GM10248 (cell line): ENCODE data around the gene TSPAN5.

ENCODE experiments used
- CTCF ChIA-PET: fragments of 300-600 bp; sonication (Branson Sonifier 250); formaldehyde crosslinking; extraction: SDS; loops from one replicate; lab custom pipeline; 2021; ENCODE audit warnings: antibody characterized with exemption; lab: Yijun Ruan, JAX
- POLR2A ChIA-PET: fragments of 350-650 bp; sonication (Branson Sonifier 250); formaldehyde crosslinking; extraction: SDS; loops from one replicate; lab custom pipeline; 2020; ENCODE audit warnings: antibody characterized with exemption; lab: Yijun Ruan, JAX
- DNase-seq: peaks from one replicate; pipeline ENCODE4 v3.0.0; 2012; ENCODE audit errors: extremely low spot score
- TF ChIP-seq, protein P1 (sequence below): IDR thresholded peaks from 2 replicates; pipeline ENCODE4 v1.5.1; 2012; ENCODE audit warnings: mild to moderate bottlenecking, low read depth; ENCODE audit errors: extremely low read depth, missing control alignments, control extremely low read depth

TSPAN5 gene

GRCh38 chr4:98448908-98449307, 209.5 kb downstream of the TSPAN5 start:
- ChIA-PET CTCF (interaction anchor here (1.2 kb wide), 1 partner anchor 19 kb away, joined by 6 read pairs; no protein-coding TSS in a partner anchor), POLR2A (no interaction called here)
- DNase-seq: no peak
- TF ChIP-seq, protein P1, sequence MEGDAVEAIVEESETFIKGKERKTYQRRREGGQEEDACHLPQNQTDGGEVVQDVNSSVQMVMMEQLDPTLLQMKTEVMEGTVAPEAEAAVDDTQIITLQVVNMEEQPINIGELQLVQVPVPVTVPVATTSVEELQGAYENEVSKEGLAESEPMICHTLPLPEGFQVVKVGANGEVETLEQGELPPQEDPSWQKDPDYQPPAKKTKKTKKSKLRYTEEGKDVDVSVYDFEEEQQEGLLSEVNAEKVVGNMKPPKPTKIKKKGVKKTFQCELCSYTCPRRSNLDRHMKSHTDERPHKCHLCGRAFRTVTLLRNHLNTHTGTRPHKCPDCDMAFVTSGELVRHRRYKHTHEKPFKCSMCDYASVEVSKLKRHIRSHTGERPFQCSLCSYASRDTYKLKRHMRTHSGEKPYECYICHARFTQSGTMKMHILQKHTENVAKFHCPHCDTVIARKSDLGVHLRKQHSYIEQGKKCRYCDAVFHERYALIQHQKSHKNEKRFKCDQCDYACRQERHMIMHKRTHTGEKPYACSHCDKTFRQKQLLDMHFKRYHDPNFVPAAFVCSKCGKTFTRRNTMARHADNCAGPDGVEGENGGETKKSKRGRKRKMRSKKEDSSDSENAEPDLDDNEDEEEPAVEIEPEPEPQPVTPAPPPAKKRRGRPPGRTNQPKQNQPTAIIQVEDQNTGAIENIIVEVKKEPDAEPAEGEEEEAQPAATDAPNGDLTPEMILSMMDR: no peak

DNA sequence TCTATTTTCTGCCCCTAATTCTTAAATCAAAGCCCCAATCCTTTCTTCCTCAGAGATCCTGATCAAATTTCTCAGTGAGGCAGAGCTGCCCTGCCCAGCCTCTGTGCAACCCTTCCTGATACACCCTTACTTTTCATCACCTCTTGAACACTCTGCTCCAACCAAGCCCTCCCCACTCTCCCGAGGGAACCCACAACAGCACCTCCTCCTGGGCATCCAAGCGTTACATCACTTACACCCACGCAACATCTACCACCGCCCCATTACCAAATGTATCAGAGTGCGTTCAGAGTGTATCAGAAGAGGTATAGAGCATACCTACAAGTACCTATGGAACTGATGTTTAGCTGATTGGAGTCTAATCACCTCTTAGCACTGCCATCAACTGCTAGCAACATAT, 210.8 kb downstream of the TSPAN5 start:
- DNase-seq: no peak
- ChIA-PET POLR2A (no interaction called here), CTCF (interaction anchor here (1.1 to 1.9 kb wide), 3 partner anchors 11 to 20 kb away, joined by 3 to 8 read pairs (median 3); no protein-coding TSS in a partner anchor)
- TF ChIP-seq, protein P1: no peak

DNA sequence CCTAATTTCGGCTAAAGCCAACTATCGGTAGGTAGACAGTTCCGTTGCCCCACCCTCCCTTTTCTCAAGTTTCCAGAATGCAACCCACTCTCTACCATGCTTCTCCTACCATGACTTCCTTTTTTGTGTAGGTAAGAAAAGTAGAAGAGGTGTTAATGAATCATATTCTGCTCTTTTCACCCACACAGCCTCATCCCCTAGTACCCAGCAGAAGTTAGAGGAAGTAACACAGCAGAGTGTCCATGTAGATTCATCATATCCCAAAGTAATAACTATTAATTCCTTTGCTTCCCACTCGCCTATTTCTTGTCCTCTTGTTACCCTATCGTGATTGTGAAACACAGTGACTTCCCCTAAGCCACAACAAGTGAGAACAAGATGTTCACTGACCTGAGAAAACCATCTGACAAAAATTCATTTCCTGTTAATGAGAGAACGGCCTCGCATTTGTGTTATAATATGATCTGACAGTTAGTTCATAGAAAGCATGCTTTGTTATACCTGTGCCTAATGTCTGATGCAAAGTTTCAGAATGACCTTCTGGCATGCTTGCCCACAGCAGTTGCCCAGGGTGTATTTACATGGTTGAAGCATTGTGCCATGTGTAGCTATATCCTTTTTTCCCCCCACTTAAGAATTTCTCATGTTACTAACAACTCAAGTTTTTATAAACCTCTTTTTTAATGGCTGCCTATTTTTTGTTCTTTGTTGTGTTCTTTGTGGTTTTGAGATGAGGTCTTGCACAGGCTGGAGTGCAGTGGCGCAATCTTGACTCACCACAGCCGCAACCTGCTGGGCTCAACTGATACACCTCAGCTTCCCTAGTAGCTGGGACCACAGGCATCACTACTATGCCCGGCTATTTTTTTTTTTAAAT, 211.7 kb downstream of the TSPAN5 start:
- peak; percentile 35 for DNase-seq
- TF ChIP-seq, protein P1: no peak
- ChIA-PET CTCF (interaction anchor here (0.9 to 1.9 kb wide), 4 partner anchors 12 to 49 kb away, joined by 3 to 8 read pairs (median 3); no protein-coding TSS in a partner anchor), POLR2A (no interaction called here)

- ChIA-PET CTCF (interaction anchor here (2.3 kb wide), 1 partner anchor 13 kb away, joined by 5 read pairs; no protein-coding TSS in a partner anchor), POLR2A (no interaction called here)
- no peak for DNase-seq
- TF ChIP-seq, protein P1: no peak
Observed at GRCh38 chr4:98444371-98444770, 214.0 kb downstream of the TSPAN5 start.

DNA sequence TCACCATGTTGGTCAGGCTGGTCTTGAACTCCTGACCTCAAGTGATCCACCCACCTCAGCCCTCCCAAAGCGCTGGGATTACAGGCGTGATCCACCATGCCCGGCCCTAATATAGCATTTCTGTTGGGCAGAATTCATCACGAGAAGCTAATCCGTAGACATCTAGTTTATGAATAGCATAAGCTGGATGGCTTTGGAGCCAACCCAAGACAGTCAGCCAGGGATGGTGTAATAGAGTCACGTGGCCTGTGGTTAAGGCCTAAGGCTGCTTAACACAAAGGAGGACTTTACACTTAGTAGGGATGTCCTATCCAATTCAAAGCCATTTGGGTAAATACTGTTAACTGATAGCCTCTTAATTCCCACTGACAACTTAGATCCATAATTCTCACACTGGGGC, 223.6 kb downstream of the TSPAN5 start:
- ChIA-PET POLR2A (no interaction called here), CTCF (no interaction called here)
- no peak for DNase-seq
- TF ChIP-seq, protein P1: no peak

DNA sequence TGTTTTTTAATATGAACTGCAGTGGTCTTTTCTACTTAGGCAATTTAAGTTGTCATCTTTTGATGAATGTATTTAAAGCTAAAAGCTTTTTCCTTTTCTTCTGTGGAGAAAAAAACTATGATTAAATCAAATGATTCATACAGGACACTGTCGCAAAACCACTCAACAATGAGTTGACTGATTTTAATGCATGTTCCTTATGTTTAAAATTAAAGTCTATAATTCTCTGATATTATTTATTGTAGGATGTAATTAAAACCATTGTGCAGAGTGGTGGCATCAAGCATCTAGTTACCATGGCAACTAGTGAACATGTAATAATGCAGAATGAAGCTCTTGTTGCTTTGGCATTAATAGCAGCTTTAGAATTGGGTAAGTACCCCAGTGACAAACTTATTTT, 224.7 kb downstream of the TSPAN5 start:
- DNase-seq: no peak
- TF ChIP-seq, protein P1: no peak
- POLR2A ChIA-PET: no interaction called here
- CTCF ChIA-PET: interaction anchor here (0.7 to 2.1 kb wide), 3 partner anchors 10 to 18 kb away, joined by 3 to 8 read pairs (median 6); no protein-coding TSS in a partner anchor
